Measurements from ENCODE around the gene INPP5A.

DNA sequence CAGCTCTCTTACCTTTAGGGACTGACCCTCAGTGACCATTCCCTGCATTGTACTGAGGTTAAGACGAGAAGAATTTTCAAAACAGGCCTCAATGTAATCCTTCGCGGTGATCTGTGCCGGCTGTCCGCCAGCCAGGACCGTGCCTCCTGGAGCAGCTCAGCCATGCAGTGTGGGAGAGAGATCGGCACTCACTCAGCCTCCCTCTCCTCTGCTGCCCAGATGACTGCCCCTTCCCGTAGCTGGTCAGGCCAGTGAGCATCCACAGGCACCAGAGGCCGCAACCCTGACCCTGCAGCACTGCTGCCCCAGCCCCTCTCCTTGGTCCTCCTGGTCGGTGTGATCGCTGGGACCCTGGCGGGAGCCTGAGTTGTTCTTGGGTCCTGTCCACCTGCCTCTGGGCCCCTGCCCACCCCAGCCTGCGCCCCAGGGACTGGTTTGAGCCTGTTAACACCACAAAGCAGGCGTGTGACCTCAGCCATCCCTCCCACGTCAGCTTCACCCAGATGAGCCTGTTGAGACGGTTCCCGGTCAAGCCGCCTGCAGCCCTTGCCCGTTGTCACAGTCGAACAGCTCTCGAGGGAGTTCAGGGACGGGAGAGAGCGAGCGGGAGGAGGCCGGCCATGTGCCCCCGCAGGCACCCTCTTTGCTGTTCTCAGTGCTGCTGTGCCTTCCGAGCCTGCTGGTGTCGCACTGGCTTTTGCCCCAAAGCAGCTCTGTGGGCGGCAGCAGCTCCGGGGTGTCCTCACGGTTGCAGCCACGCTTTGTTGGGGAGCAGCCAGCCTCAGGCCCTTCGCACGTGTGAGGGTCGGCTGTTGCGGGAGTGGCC lies 211.2 kb downstream of the INPP5A start:
- TF ChIP-seq POLR2AphosphoS5 (IDR thresholded peaks at IDR 0.05; ENCODE audit: low read depth, low read length) (no peak), TAF1 (IDR thresholded peaks at IDR 0.05; ENCODE audit: low read depth, low read length) (no peak), POU2F2 (IDR thresholded peaks at IDR 0.05; ENCODE audit: low read depth, low read length) (no peak), POLR2A (IDR thresholded peaks at IDR 0.05; ENCODE audit: low read depth, low read length) (no peak)
